ENCODE results near the gene INF2. TPM values are rescaled to one million over a fixed set of nuclear protein-coding genes. Genes with fewer than 3 reads are reported as not detected.

INF2 gene
- total RNA-seq, 1 experiment from 2014 or later = 113 TPM

- Histone ChIP-seq H3K36me3 (ENCODE audit: low read depth) (no peaks in the 10 kb centered on the region), H3K9me3 (ENCODE audit: insufficient read depth, low read depth) (no peaks in the 10 kb centered on the region), H3K4me1 (replicated peaks; ENCODE audit: insufficient read depth) (no peaks in the 10 kb centered on the region), H3K27ac (no peak overlapping the region), H4K20me1 (ENCODE audit: insufficient read depth) (no peaks in the 10 kb centered on the region), H3K4me2 (no peak overlapping the region), H2AFZ (no peak overlapping the region), H3K79me2 (ENCODE audit: low read depth) (no peaks in the 10 kb centered on the region), H3K9me2 (ENCODE audit: insufficient read depth) (no peaks in the 10 kb centered on the region), H3K27me3 (ENCODE audit: insufficient read depth, low read depth) (no peaks in the 10 kb centered on the region), H3K4me3 (no peak overlapping the region), H3F3A (ENCODE audit: insufficient read depth, low read depth) (no peaks in the 10 kb centered on the region)
- TF ChIP-seq, protein P1, sequence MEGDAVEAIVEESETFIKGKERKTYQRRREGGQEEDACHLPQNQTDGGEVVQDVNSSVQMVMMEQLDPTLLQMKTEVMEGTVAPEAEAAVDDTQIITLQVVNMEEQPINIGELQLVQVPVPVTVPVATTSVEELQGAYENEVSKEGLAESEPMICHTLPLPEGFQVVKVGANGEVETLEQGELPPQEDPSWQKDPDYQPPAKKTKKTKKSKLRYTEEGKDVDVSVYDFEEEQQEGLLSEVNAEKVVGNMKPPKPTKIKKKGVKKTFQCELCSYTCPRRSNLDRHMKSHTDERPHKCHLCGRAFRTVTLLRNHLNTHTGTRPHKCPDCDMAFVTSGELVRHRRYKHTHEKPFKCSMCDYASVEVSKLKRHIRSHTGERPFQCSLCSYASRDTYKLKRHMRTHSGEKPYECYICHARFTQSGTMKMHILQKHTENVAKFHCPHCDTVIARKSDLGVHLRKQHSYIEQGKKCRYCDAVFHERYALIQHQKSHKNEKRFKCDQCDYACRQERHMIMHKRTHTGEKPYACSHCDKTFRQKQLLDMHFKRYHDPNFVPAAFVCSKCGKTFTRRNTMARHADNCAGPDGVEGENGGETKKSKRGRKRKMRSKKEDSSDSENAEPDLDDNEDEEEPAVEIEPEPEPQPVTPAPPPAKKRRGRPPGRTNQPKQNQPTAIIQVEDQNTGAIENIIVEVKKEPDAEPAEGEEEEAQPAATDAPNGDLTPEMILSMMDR (conservative IDR thresholded peaks at IDR 0.05) = no peak
- no peak for TF ChIP-seq EZH2 (IDR thresholded peaks at IDR 0.05; ENCODE audit: low read depth)
- no peak for DNase-seq
- no TSS peak for BruUV-seq (replicated peaks)
- ChIA-PET POLR2A (ENCODE audit: unreplicated experiment) (no interaction called here), CTCF (no interaction called here)
- intact Hi-C loops (cut with micrococcal nuclease; ENCODE audit: unreplicated experiment) = no loop called here
These were observed 24.6 kb downstream of the INF2 start for GRCh38 chr14:104714066-104714465.

GRCh38 chr14:104714681-104715080 lies 25.3 kb downstream of the INF2 start:
- no peak overlapping the region for H3K4me3 ChIP-seq
- H3F3A ChIP-seq (ENCODE audit: insufficient read depth, low read depth) = peaks cover under 1% of the 10 kb centered on the region; the same call in 1 of the 2 replicates
- CTCF ChIA-PET = interaction anchor here (0.6 kb wide), 1 partner anchor 37 kb away, joined by 3 read pairs; no protein-coding TSS in a partner anchor
- no peak overlapping the region for H2AFZ ChIP-seq
- no peaks in the 10 kb centered on the region for H3K79me2 ChIP-seq (ENCODE audit: low read depth)
- H3K27me3 ChIP-seq (ENCODE audit: insufficient read depth, low read depth) = no peaks in the 10 kb centered on the region
- no peak for DNase-seq
- BruUV-seq (replicated peaks) = no TSS peak
- H3K9me2 ChIP-seq (ENCODE audit: insufficient read depth) = no peaks in the 10 kb centered on the region
- no peak for TF ChIP-seq EZH2 (IDR thresholded peaks at IDR 0.05; ENCODE audit: low read depth)
- TF ChIP-seq, protein P1 (conservative IDR thresholded peaks at IDR 0.05) = no peak
- intact Hi-C loops (cut with micrococcal nuclease; ENCODE audit: unreplicated experiment) = no loop called here
- no peak overlapping the region for H3K4me2 ChIP-seq
- H3K36me3 ChIP-seq (ENCODE audit: low read depth) = no peaks in the 10 kb centered on the region
- no peaks in the 10 kb centered on the region for H3K9me3 ChIP-seq (ENCODE audit: insufficient read depth, low read depth)
- H3K4me1 ChIP-seq (replicated peaks; ENCODE audit: insufficient read depth) = no peaks in the 10 kb centered on the region
- H3K27ac ChIP-seq = no peak overlapping the region
- POLR2A ChIA-PET (ENCODE audit: unreplicated experiment) = no interaction called here
- no peaks in the 10 kb centered on the region for H4K20me1 ChIP-seq (ENCODE audit: insufficient read depth)

DNA sequence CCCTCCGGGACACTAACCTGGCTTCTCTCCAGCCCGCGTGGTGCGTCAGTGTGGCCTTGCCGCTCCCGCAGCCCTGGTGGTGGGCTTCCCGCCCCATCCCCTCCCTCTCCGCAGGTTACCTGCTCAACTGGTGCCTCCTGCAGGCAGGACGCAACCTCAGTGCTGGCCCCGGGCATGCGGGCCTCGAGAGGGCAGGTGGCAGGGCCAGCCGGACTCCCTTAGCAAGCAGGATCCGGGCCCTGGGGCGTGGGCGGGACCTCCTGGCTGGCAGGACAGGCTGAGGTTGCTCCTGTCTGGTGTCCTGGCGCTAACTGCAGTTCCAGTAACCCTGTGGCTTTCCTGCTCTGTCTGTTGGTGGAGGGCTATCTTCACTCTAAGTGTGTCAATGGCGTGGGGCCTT lies 26.0 kb downstream of the INF2 start:
- peak in 1 of 2 experiments; percentile 34 for DNase-seq
- intact Hi-C loops (cut with micrococcal nuclease; ENCODE audit: unreplicated experiment) = no loop called here
- Histone ChIP-seq H3F3A (ENCODE audit: insufficient read depth, low read depth) (peaks cover 4% of the 10 kb centered on the region; the same call in 1 of the 2 replicates), H3K9me2 (ENCODE audit: insufficient read depth) (no peaks in the 10 kb centered on the region), H3K4me2 (no peak overlapping the region), H3K27me3 (ENCODE audit: insufficient read depth, low read depth) (no peaks in the 10 kb centered on the region), H3K79me2 (ENCODE audit: low read depth) (no peaks in the 10 kb centered on the region), H2AFZ (no peak overlapping the region), H4K20me1 (ENCODE audit: insufficient read depth) (no peaks in the 10 kb centered on the region), H3K36me3 (ENCODE audit: low read depth) (no peaks in the 10 kb centered on the region), H3K9me3 (ENCODE audit: insufficient read depth, low read depth) (no peaks in the 10 kb centered on the region), H3K4me1 (replicated peaks; ENCODE audit: insufficient read depth) (no peaks in the 10 kb centered on the region), H3K4me3 (no peak overlapping the region), H3K27ac (no peak overlapping the region)
- no peak for TF ChIP-seq EZH2 (IDR thresholded peaks at IDR 0.05; ENCODE audit: low read depth)
- TF ChIP-seq, protein P1 (conservative IDR thresholded peaks at IDR 0.05) = no peak
- ChIA-PET POLR2A (ENCODE audit: unreplicated experiment) (no interaction called here), CTCF (interaction anchor here (0.6 kb wide), 1 partner anchor 38 kb away, joined by 3 read pairs; no protein-coding TSS in a partner anchor)
- BruUV-seq (replicated peaks) = no TSS peak

Data from PC-9 (cell line).